Peyer's patch (tissue), 4 donors: ENCODE results near the gene FYB1. TPM values are rescaled to one million over a fixed set of nuclear protein-coding genes. Genes with fewer than 3 reads are reported as not detected.

Experiments used
- DNase-seq, 3 donors: peaks; one replicate each; pipeline ENCODE4 v3.0.0-alpha.2; 2017 to 2019
- H3K27ac ChIP-seq, 4 donors: fragments of 200-600 bp; sonication (generic); one replicate each; pipeline ENCODE4 v1.5.1; 2016 to 2019
- H3K27me3 ChIP-seq, 2 donors: fragments of 200-600 bp; sonication (generic); one replicate each; pipeline ENCODE4 v1.5.1; 2019
- H3K36me3 ChIP-seq, 3 donors: fragments of 200-600 bp; sonication (generic); one replicate each; pipeline ENCODE4 v1.5.1; 2016 to 2019
- H3K4me1 ChIP-seq, 4 donors: fragments of 200-600 bp; sonication (generic); one replicate each; pipeline ENCODE4 v1.5.1; 2016 to 2019
- H3K4me3 ChIP-seq, 4 donors: fragments of 200-600 bp; sonication (generic); 1 replicate in 3 of 4; 2 replicates in 1 of 4; pipeline ENCODE4 v1.5.1; 2016 to 2019; ENCODE audit warnings: mild to moderate bottlenecking in 1 of 4
- H3K9me3 ChIP-seq, 4 donors: fragments of 200-600 bp; sonication (generic); one replicate each; pipeline ENCODE4 v1.5.1; 2016 to 2019; ENCODE audit warnings: mild to moderate bottlenecking in 1 of 4
- POLR2A ChIP-seq, 2 donors: fragments of 450-650 bp; IDR thresholded peaks; one replicate each; pipeline ENCODE4 v1.5.1; 2017; ENCODE audit warnings: antibody characterized with exemption in 2 of 2, mild to moderate bottlenecking in 2 of 2, moderate library complexity in 2 of 2
- total RNA-seq, 4 donors: library from RNA; depleted of rRNA; stranded (reverse); fragments of >200 nt; gene quantifications; one replicate each; pipeline ENCODE4 v1.1.0, GENCODE V29; 2016
- TF ChIP-seq, protein P1 (sequence below), 6 experiments: fragments of 450-650 bp in 4 of 6; fragments of 200-600 bp in 2 of 6; sonication (generic) in 1 of 6; IDR thresholded peaks; one replicate each; pipeline ENCODE4 v1.5.1; 2017 to 2019; ENCODE audit warnings: antibody characterized with exemption in 6 of 6, mild to moderate bottlenecking in 3 of 6, moderate library complexity in 1 of 6

Gene FYB1
- total RNA-seq, 4 donors from 2014 or later = 12.1 to 184 (median 17.6) TPM

DNA sequence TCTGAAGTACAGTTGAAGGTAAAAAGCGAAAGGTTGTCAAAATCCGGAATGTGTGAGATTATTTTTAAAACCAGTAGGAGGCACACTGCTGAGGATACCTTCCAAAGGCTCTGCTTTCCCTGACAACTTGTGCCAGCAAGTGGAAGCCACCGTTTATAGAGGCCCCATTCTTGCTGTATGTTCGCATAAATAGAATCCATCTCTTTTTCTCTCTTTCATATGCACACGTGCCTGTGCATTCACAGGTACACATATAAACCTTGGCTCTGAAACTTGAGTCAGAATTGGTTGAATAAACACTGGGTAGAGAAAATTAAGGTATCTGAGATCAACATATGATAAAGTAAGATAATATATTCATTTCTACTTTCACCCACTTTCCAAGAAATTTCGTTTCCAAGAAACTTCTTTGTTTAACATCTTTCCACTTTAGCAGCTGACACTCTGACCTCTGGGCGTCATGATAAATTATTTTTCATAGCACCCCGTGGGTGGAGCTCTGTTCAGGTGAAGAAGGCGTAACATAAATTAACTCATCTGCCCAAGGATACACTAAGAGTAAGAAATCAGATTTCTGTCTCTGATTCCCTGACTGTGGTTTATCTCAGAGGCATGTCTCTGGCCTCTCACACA lies 81.4 kb downstream of the FYB1 start:
- Histone ChIP-seq H3K4me1 (no peaks in the 10 kb centered on the region), H3K27ac (no peak overlapping the region), H3K27me3 (no peaks in the 10 kb centered on the region), H3K9me3 (no peaks in the 10 kb centered on the region), H3K36me3 (no peaks in the 10 kb centered on the region), H3K4me3 (no peak overlapping the region)
- TF ChIP-seq, protein P1, sequence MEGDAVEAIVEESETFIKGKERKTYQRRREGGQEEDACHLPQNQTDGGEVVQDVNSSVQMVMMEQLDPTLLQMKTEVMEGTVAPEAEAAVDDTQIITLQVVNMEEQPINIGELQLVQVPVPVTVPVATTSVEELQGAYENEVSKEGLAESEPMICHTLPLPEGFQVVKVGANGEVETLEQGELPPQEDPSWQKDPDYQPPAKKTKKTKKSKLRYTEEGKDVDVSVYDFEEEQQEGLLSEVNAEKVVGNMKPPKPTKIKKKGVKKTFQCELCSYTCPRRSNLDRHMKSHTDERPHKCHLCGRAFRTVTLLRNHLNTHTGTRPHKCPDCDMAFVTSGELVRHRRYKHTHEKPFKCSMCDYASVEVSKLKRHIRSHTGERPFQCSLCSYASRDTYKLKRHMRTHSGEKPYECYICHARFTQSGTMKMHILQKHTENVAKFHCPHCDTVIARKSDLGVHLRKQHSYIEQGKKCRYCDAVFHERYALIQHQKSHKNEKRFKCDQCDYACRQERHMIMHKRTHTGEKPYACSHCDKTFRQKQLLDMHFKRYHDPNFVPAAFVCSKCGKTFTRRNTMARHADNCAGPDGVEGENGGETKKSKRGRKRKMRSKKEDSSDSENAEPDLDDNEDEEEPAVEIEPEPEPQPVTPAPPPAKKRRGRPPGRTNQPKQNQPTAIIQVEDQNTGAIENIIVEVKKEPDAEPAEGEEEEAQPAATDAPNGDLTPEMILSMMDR (IDR thresholded peaks at IDR 0.05) = no peak
- no peak for TF ChIP-seq POLR2A (IDR thresholded peaks at IDR 0.05)
- no peak for DNase-seq

DNA sequence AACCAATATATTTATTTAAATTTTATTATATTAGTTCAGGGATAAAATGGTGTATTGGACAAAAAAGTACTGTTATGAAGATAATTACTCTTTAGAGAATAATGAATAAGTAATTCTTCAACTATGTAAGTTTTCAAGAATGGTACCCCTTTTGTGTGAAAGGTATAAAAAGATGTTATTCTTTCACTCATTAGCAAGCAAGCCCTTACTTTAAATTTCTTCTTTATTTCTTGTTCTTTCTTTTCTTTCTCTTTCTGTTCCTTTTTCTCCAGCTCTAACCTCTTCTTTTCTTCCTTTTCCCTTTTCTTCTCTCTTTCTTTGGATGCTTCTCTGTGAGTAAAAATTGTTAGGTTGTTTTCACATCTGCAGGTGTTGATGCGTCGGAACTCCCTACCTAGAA lies 82.0 kb downstream of the FYB1 start:
- H3K27ac ChIP-seq = no peak overlapping the region
- no peaks in the 10 kb centered on the region for H3K36me3 ChIP-seq
- H3K9me3 ChIP-seq = no peaks in the 10 kb centered on the region
- DNase-seq = no peak
- no peak overlapping the region for H3K4me3 ChIP-seq
- H3K27me3 ChIP-seq = no peaks in the 10 kb centered on the region
- H3K4me1 ChIP-seq = no peaks in the 10 kb centered on the region
- no peak for TF ChIP-seq POLR2A (IDR thresholded peaks at IDR 0.05)
- TF ChIP-seq, protein P1 (IDR thresholded peaks at IDR 0.05) = no peak

DNA sequence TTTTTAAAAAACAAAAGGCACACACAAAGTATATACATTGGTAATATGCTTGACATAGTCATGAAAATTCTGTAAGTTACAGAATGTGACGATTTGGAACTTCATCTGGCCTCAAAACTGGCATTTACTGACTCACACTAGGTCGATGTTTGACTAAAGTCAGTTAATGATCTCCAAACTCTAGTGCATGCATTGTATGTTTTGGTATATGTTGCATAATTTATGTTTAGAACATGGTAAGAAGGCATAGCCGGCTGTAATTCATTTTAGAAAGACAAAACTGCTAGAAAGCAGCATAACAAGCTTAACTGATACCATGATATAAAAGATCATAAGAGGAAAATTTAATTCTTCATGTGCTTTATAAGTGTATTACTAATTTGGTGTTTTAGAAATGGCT lies 86.6 kb downstream of the FYB1 start:
- no peak for DNase-seq
- no peak overlapping the region for H3K27ac ChIP-seq
- H3K4me1 ChIP-seq = no peaks in the 10 kb centered on the region
- no peak for TF ChIP-seq POLR2A (IDR thresholded peaks at IDR 0.05)
- TF ChIP-seq, protein P1 (IDR thresholded peaks at IDR 0.05) = no peak
- no peaks in the 10 kb centered on the region for H3K27me3 ChIP-seq
- H3K9me3 ChIP-seq = no peaks in the 10 kb centered on the region
- no peak overlapping the region for H3K4me3 ChIP-seq
- H3K36me3 ChIP-seq = no peaks in the 10 kb centered on the region

DNA sequence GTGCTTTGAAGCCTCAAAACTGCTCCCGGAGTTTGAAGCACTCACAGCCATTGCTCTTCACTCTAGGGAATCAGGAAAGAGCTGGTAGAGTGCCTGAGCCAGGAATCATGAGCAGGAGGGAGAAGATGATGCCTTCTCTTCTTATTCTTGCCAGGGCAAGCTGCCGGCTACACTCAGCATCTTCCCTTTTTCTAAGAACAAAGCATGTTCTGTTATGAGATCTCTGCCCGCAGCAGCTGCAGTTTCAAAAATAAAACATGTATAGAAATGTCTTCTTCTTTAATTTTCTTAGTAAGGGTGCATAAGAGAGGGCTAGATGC lies 87.3 kb downstream of the FYB1 start:
- no peak overlapping the region for H3K27ac ChIP-seq
- no peak for DNase-seq
- no peaks in the 10 kb centered on the region for H3K9me3 ChIP-seq
- no peaks in the 10 kb centered on the region for H3K27me3 ChIP-seq
- H3K4me1 ChIP-seq = no peaks in the 10 kb centered on the region
- TF ChIP-seq, protein P1 (IDR thresholded peaks at IDR 0.05) = no peak
- TF ChIP-seq POLR2A (IDR thresholded peaks at IDR 0.05) = no peak
- H3K36me3 ChIP-seq = no peaks in the 10 kb centered on the region
- no peak overlapping the region for H3K4me3 ChIP-seq

DNA sequence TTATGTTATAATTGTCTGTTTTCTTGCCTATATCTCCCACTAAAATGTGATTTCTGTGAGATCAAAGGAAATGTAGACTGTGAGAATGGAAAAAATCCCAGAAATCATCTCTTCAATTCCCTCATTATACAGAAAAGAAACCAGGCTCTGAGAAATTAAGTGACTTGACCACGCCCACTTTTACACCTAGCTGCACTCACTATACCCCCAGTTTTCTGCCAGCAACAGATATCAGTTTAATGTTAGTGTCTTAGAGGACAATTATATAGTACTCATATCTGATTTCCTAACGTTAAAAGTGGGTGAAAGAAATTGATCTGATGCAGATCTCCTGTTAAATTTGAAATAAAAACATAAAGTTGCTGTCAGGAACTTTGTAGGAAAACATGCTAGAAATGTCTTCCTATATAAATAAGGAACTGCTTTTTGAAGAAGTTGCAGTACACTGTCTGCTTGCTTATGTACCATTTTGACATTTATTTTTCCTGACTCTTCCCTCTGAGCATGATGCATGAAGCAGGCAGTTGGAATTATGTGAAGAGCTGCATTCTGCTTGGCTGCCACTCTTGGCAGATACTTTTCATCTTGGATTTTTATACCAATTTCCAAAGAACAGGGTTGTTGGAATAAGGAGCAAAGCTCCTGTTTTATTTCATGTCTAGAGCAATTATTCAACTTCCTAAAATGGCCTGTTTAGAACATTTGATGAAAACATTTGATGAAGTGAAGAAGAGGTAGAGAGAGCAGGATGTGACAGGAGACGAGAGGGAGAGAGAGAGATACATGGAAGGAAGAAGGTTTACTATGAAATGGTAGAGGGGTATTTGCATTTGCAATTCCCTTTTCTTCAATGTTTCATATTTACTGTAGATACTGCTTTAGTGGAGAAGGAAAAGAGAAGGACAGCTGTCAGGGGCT lies 87.9 kb downstream of the FYB1 start:
- Histone ChIP-seq H3K9me3 (no peaks in the 10 kb centered on the region), H3K27me3 (no peaks in the 10 kb centered on the region), H3K4me1 (no peaks in the 10 kb centered on the region), H3K36me3 (no peaks in the 10 kb centered on the region), H3K27ac (no peak overlapping the region), H3K4me3 (no peak overlapping the region)
- no peak for DNase-seq
- TF ChIP-seq, protein P1 (IDR thresholded peaks at IDR 0.05) = no peak
- no peak for TF ChIP-seq POLR2A (IDR thresholded peaks at IDR 0.05)
